ENCODE results near the gene ADAMTS3. TPM values are rescaled to one million over a fixed set of nuclear protein-coding genes. Genes with fewer than 3 reads are reported as not detected.

Gene ADAMTS3
- total RNA-seq, 1 donor from 2014 or later = 0.89 TPM

- no peak for TF ChIP-seq CTCF (IDR thresholded peaks at IDR 0.05; ENCODE audit: unreplicated experiment)
- Mint-ChIP-seq H3K36me3 (ENCODE audit: insufficient read depth) (no peaks in the 10 kb centered on the region), H3K27ac (no peak overlapping the region), H3K27me3 (no peaks in the 10 kb centered on the region), H3K4me3 (ENCODE audit: low read depth) (no peak overlapping the region), H3K4me1 (ENCODE audit: low read depth) (no peaks in the 10 kb centered on the region), H3K9me3 (ENCODE audit: low read depth) (no peaks in the 10 kb centered on the region)
- no peak for DNase-seq (ENCODE audit: low spot score, unreplicated experiment)
Observed at GRCh38 chr4:72365016-72365415, 204.0 kb downstream of the ADAMTS3 start.

- no peak overlapping the region for H3K27ac Mint-ChIP-seq
- no peak for TF ChIP-seq CTCF (IDR thresholded peaks at IDR 0.05; ENCODE audit: unreplicated experiment)
- DNase-seq (ENCODE audit: low spot score, unreplicated experiment) = no peak
- no peak overlapping the region for H3K4me3 Mint-ChIP-seq (ENCODE audit: low read depth)
- no peaks in the 10 kb centered on the region for H3K9me3 Mint-ChIP-seq (ENCODE audit: low read depth)
- no peaks in the 10 kb centered on the region for H3K4me1 Mint-ChIP-seq (ENCODE audit: low read depth)
- no peaks in the 10 kb centered on the region for H3K36me3 Mint-ChIP-seq (ENCODE audit: insufficient read depth)
- no peaks in the 10 kb centered on the region for H3K27me3 Mint-ChIP-seq
Observed at GRCh38 chr4:72360075-72360474, 208.9 kb downstream of the ADAMTS3 start.

- DNase-seq (ENCODE audit: low spot score, unreplicated experiment) = no peak
- H3K36me3 Mint-ChIP-seq (ENCODE audit: insufficient read depth) = no peaks in the 10 kb centered on the region
- no peak overlapping the region for H3K27ac Mint-ChIP-seq
- no peaks in the 10 kb centered on the region for H3K9me3 Mint-ChIP-seq (ENCODE audit: low read depth)
- no peak for TF ChIP-seq CTCF (IDR thresholded peaks at IDR 0.05; ENCODE audit: unreplicated experiment)
- no peaks in the 10 kb centered on the region for H3K4me1 Mint-ChIP-seq (ENCODE audit: low read depth)
- no peaks in the 10 kb centered on the region for H3K27me3 Mint-ChIP-seq
- no peak overlapping the region for H3K4me3 Mint-ChIP-seq (ENCODE audit: low read depth)
Observed at GRCh38 chr4:72358483-72358882, 210.5 kb downstream of the ADAMTS3 start.

GRCh38 chr4:72357908-72358307 lies 211.1 kb downstream of the ADAMTS3 start:
- Mint-ChIP-seq H3K36me3 (ENCODE audit: insufficient read depth) (no peaks in the 10 kb centered on the region), H3K4me1 (ENCODE audit: low read depth) (no peaks in the 10 kb centered on the region), H3K9me3 (ENCODE audit: low read depth) (no peaks in the 10 kb centered on the region), H3K4me3 (ENCODE audit: low read depth) (no peak overlapping the region), H3K27me3 (no peaks in the 10 kb centered on the region), H3K27ac (no peak overlapping the region)
- no peak for TF ChIP-seq CTCF (IDR thresholded peaks at IDR 0.05; ENCODE audit: unreplicated experiment)
- no peak for DNase-seq (ENCODE audit: low spot score, unreplicated experiment)

GRCh38 chr4:72352711-72353110 lies 216.3 kb downstream of the ADAMTS3 start:
- no peak for TF ChIP-seq CTCF (IDR thresholded peaks at IDR 0.05; ENCODE audit: unreplicated experiment)
- Mint-ChIP-seq H3K4me3 (ENCODE audit: low read depth) (no peak overlapping the region), H3K27ac (no peak overlapping the region), H3K36me3 (ENCODE audit: insufficient read depth) (no peaks in the 10 kb centered on the region), H3K27me3 (no peaks in the 10 kb centered on the region), H3K4me1 (ENCODE audit: low read depth) (no peaks in the 10 kb centered on the region), H3K9me3 (ENCODE audit: low read depth) (no peaks in the 10 kb centered on the region)
- no peak for DNase-seq (ENCODE audit: low spot score, unreplicated experiment)

Measured in progenitor cell of endocrine pancreas (in vitro differentiated cells).